Left lung (tissue), 10 donors: ENCODE data around the gene SLC10A4. TPM values are rescaled to one million over a fixed set of nuclear protein-coding genes. Genes with fewer than 3 reads are reported as not detected.
A peak's percentile ranks its signal among the peaks of the same experiment; 100 is the strongest.

Experiments
- ATAC-seq: fragments of 200-7000 bp; cut with Tn5 transposase; one replicate; pipeline ENCODE4 v1.9.1; 2020; ENCODE audit warnings: moderate library complexity
- DNase-seq, 4 donors: peaks; one replicate each; pipeline ENCODE4 v3.0.0-alpha.2; 2013 to 2020
- H3K27ac ChIP-seq, 2 donors: fragments of 200-600 bp; sonication (generic) in 1 of 2; one replicate each; pipeline versions ENCODE4 v1.5.0 to v1.8.0; 2020 to 2021
- H3K27me3 ChIP-seq, 2 donors: fragments of 200-600 bp; sonication (generic) in 1 of 2; one replicate each; pipeline versions ENCODE4 v1.5.0 to v1.8.0; 2020 to 2021
- H3K36me3 ChIP-seq, 2 donors: fragments of 200-600 bp; sonication (generic) in 1 of 2; one replicate each; pipeline versions ENCODE4 v1.5.0 to v1.8.0; 2020 to 2021
- H3K4me1 ChIP-seq, 2 donors: fragments of 200-600 bp; one replicate each; pipeline ENCODE4 v1.8.0; 2021
- H3K4me3 ChIP-seq, 2 donors: fragments of 200-600 bp; sonication (generic) in 1 of 2; one replicate each; pipeline versions ENCODE4 v1.5.0 to v1.8.0; 2020 to 2021; ENCODE audit warnings: mild to moderate bottlenecking in 1 of 2
- H3K9me3 ChIP-seq, 2 donors: fragments of 200-600 bp; sonication (generic) in 1 of 2; one replicate each; pipeline versions ENCODE4 v1.5.0 to v1.8.0; 2020 to 2021
- CTCF ChIP-seq, 2 donors: fragments of 200-600 bp; sonication (generic) in 1 of 2; IDR thresholded peaks; one replicate each; pipeline versions ENCODE4 v1.5.0 to v1.8.0; 2021; ENCODE audit warnings: antibody characterized with exemption in 2 of 2
- intact Hi-C, 2 donors: fragments of 100-400 bp; cut with DNase I; formaldehyde crosslinking; loops; one replicate each; pipeline versions ENCODE4 v1.11.2 to v1.14.2; 2022
- polyA plus RNA-seq, 6 donors: library from polyadenylated mRNA; unstranded; fragments of 120-200 nt; gene quantifications; one replicate each; pipeline ENCODE4 v1.2.1, GENCODE V29; 2013; ENCODE audit not compliant: insufficient read length in 6 of 6
- total RNA-seq, 2 donors: library from RNA; stranded (reverse); fragmentation: NEBNext Ultra II Directional; extraction: Animal tissue kit (Norgen Biotek cat#: 25700); gene quantifications; one replicate each; pipeline ENCODE4 v1.2.1, GENCODE V29; 2021
- donor health status: DM: no; HTN: yes; CAD: no.
- donor health status: DM: no; HTN: no; CAD: no.

The SLC10A4 gene
- total and polyA plus RNA-seq, 8 donors: 0.31 to 0.84 (median 0.39) TPM

- Histone ChIP-seq H3K27me3 (no peaks in the 10 kb centered on the region), H3K9me3 (no peaks in the 10 kb centered on the region), H3K27ac (no peak overlapping the region), H3K4me1 (no peaks in the 10 kb centered on the region), H3K36me3 (peaks cover 0 to 79% of the 10 kb centered on the region in 2 donors), H3K4me3 (no peak overlapping the region)
- no peak for DNase-seq
- ATAC-seq: no peak
- intact Hi-C loops: no loop called here
- TF ChIP-seq CTCF (IDR thresholded peaks at IDR 0.05): no peak
Measured at GRCh38 chr4:48518143-48518542, 35.0 kb downstream of the SLC10A4 start.

GRCh38 chr4:48526406-48526805, 43.3 kb downstream of the SLC10A4 start:
- DNase-seq: no peak

DNA sequence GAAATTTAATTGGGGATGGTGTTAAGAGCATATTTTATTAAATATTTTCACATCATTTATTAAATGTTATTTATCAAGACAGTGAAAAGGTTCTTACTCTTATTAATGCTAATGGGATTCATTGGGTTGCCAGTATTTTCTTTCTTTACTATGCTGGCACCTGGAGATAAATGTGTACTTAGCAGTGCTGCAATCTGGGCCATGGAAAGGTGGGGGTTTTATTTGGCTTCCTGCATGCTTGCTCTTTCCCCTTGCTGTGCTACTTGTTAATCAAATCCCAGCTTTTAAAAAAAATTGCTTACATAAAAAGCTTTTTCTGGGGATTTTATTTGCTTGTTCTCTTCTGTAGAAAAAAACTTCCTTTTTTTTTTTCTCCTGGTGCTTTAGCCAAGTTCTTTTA, 55.2 kb downstream of the SLC10A4 start:
- intact Hi-C loops: no loop called here

More at GRCh38 chr4:48526406-48526805, 43.3 kb downstream of the SLC10A4 start:
- no peak overlapping the region for H3K4me3 ChIP-seq
- no peaks in the 10 kb centered on the region for H3K9me3 ChIP-seq
- H3K4me1 ChIP-seq: no peaks in the 10 kb centered on the region
- peaks cover 0 to 96% of the 10 kb centered on the region in 2 donors for H3K36me3 ChIP-seq
- no peak overlapping the region for H3K27ac ChIP-seq
- ATAC-seq: no peak
- H3K27me3 ChIP-seq: no peaks in the 10 kb centered on the region
- intact Hi-C loops: no loop called here
- TF ChIP-seq CTCF (IDR thresholded peaks at IDR 0.05): no peak

More for the DNA sequence above, 55.2 kb downstream of the SLC10A4 start:
- peaks cover 0 to 70% of the 10 kb centered on the region in 2 donors for H3K36me3 ChIP-seq
- peak; percentile 27 for ATAC-seq
- no peaks in the 10 kb centered on the region for H3K9me3 ChIP-seq
- H3K27me3 ChIP-seq: no peaks in the 10 kb centered on the region
- peaks cover 0 to 9% of the 10 kb centered on the region in 2 donors for H3K4me1 ChIP-seq
- H3K4me3 ChIP-seq: no peak overlapping the region
- no peak for TF ChIP-seq CTCF (IDR thresholded peaks at IDR 0.05)
- peak in 1 of 4 donors; percentile 1 for DNase-seq
- H3K27ac ChIP-seq: no peak overlapping the region

Other genes with a start within 250 kb of the SLC10A4 start
- gene TEC, start 213.5 kb upstream of the SLC10A4 start, total RNA-seq: 1 to 10 TPM; 4.5 to 5.8 TPM
- gene TEC, start 213.5 kb upstream of the SLC10A4 start, polyA plus RNA-seq: 10 to 100 TPM in 3 of 6 donors, 1 to 10 TPM in 3; 6.8 to 10.6 (median 9.0) TPM
- 10 to 100 TPM; 82.1 to 87.0 TPM for gene SLAIN2, start 141.8 kb upstream of the SLC10A4 start, total RNA-seq
- gene SLAIN2, start 141.8 kb upstream of the SLC10A4 start, polyA plus RNA-seq: 10 to 100 TPM; 60.1 to 71.4 (median 63.6) TPM
- under 1 TPM; 0.18 to 0.23 TPM for gene ZAR1, start 6.9 kb downstream of the SLC10A4 start, total RNA-seq
- under 1 TPM in 2 of 6 donors, not detected in 4; 0.08 to 0.10 TPM for gene ZAR1, start 6.9 kb downstream of the SLC10A4 start, polyA plus RNA-seq